Kidney epithelial cell (primary cell): Measurements from ENCODE around the gene SOX1. TPM values are rescaled to one million over a fixed set of nuclear protein-coding genes. Genes with fewer than 3 reads are reported as not detected.

Experiments
- DNase-seq: peaks from one replicate; pipeline ENCODE4 v3.0.0-alpha.2; 2010; ENCODE audit warnings: low read depth
- H3K27me3 ChIP-seq: 2 replicates; pipeline ENCODE4 v1.6.0; 2011; ENCODE audit warnings: low read length; ENCODE audit not compliant: control insufficient read depth, insufficient read depth
- H3K36me3 ChIP-seq: 2 replicates; pipeline ENCODE4 v1.5.1; 2011; ENCODE audit warnings: low read length; ENCODE audit not compliant: control insufficient read depth, insufficient read depth
- H3K4me3 ChIP-seq: 2 replicates; pipeline ENCODE4 v1.5.1; 2011; ENCODE audit warnings: low read depth, mild to moderate bottlenecking, control low read depth, low read length
- total RNA-seq: library from RNA; depleted of rRNA; stranded (reverse); fragments of >200 nt; gene quantifications from 2 replicates; pipeline ENCODE4 v1.2.3, GENCODE V29; 2015
- TF ChIP-seq, protein P1 (sequence below): IDR thresholded peaks from 2 replicates; pipeline ENCODE4 v1.5.1; 2011; ENCODE audit warnings: mild to moderate bottlenecking, moderate library complexity, low read length, control low read depth, inconsistent platforms; ENCODE audit not compliant: insufficient read depth, poor library complexity, severe bottlenecking

The SOX1 gene
- total RNA-seq, 1 donor from 2014 or later, result not detected

GRCh38 chr13:112095354-112095753 lies 28.4 kb downstream of the SOX1 start:
- TF ChIP-seq, protein P1, sequence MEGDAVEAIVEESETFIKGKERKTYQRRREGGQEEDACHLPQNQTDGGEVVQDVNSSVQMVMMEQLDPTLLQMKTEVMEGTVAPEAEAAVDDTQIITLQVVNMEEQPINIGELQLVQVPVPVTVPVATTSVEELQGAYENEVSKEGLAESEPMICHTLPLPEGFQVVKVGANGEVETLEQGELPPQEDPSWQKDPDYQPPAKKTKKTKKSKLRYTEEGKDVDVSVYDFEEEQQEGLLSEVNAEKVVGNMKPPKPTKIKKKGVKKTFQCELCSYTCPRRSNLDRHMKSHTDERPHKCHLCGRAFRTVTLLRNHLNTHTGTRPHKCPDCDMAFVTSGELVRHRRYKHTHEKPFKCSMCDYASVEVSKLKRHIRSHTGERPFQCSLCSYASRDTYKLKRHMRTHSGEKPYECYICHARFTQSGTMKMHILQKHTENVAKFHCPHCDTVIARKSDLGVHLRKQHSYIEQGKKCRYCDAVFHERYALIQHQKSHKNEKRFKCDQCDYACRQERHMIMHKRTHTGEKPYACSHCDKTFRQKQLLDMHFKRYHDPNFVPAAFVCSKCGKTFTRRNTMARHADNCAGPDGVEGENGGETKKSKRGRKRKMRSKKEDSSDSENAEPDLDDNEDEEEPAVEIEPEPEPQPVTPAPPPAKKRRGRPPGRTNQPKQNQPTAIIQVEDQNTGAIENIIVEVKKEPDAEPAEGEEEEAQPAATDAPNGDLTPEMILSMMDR, result no peak
- no peaks in the 10 kb centered on the region for H3K36me3 ChIP-seq
- DNase-seq, result no peak
- H3K4me3 ChIP-seq, result no peak overlapping the region
- peaks cover 3% of the 10 kb centered on the region for H3K27me3 ChIP-seq

- H3K27me3 ChIP-seq, result peaks cover 3% of the 10 kb centered on the region
- DNase-seq, result no peak
- H3K36me3 ChIP-seq, result no peaks in the 10 kb centered on the region
- TF ChIP-seq, protein P1, result no peak
- no peak overlapping the region for H3K4me3 ChIP-seq
Measured at GRCh38 chr13:112096959-112097358, 30.0 kb downstream of the SOX1 start.

- TF ChIP-seq, protein P1, result no peak
- Histone ChIP-seq H3K36me3 (no peaks in the 10 kb centered on the region), H3K27me3 (peaks cover 5% of the 10 kb centered on the region), H3K4me3 (no peak overlapping the region)
- DNase-seq, result no peak
Measured at GRCh38 chr13:112097770-112098169, 30.8 kb downstream of the SOX1 start.

GRCh38 chr13:112098699-112099098 lies 31.8 kb downstream of the SOX1 start:
- TF ChIP-seq, protein P1, result no peak
- Histone ChIP-seq H3K27me3 (peaks cover 14% of the 10 kb centered on the region), H3K4me3 (no peak overlapping the region), H3K36me3 (no peaks in the 10 kb centered on the region)
- DNase-seq, result no peak

DNA sequence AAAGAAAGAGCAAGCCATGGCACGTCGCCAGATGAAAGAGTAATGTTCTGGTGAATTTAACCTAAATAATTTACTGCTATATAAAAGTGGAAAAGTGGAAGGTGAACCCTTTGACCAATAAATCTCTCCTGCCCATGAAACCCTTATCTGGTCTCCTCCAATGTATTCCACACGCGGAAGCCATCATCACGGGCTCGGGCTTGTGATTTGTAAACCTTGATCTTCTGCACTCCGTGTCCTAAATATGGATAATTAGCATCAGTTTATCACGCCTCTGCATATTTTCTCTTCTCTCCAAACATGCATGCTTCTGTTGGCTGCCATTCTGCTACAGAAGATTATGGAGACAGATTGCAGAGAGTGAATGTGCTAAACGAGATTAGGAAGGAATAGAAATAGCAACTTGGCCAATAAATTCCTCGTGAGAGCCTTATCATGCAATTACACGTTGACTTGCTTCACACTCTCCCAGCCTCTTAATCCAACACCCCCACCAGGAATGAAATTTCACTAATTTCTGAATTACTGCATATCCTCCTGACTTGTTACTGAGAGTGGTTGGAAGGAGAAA lies 34.5 kb downstream of the SOX1 start:
- Histone ChIP-seq H3K27me3 (peaks cover 39% of the 10 kb centered on the region), H3K4me3 (no peak overlapping the region), H3K36me3 (no peaks in the 10 kb centered on the region)
- TF ChIP-seq, protein P1, result no peak
- no peak for DNase-seq

DNA sequence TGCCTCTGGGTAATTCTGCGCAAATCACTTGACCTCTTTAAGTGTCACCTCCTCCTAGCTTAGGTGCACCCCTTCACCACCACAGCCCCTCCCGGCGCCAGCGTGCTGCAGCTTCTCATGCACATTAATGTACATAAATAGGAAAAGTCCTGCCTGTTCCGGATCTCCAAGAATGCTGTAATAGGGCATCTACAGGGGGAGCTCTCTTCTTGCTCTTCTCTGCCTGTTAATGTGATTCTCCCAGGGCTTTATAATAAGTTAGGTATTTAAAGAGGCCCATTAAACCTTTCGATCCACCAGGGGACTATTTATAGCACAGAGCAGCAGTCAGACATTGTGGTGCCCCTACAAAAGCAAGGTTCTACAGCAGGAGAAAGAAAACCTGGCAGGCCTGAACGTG lies 35.3 kb downstream of the SOX1 start:
- DNase-seq, result no peak
- TF ChIP-seq, protein P1, result no peak
- H3K4me3 ChIP-seq, result no peak overlapping the region
- H3K27me3 ChIP-seq, result peaks cover 47% of the 10 kb centered on the region
- no peaks in the 10 kb centered on the region for H3K36me3 ChIP-seq
